Endothelial cell (in vitro differentiated cells): ENCODE measurements around the gene CHN2. TPM values are rescaled to one million over a fixed set of nuclear protein-coding genes. Genes with fewer than 3 reads are reported as not detected.

Experiments
- DNase-seq: peaks from one replicate; pipeline ENCODE4 v3.0.0; 2021; ENCODE audit warnings: low spot score
- H3K27ac Mint-ChIP-seq: one replicate; pipeline ENCODE4 v1.8.0; 2021; ENCODE audit warnings: mixed read lengths, inconsistent platforms; ENCODE audit not compliant: unreplicated experiment
- H3K27me3 Mint-ChIP-seq: one replicate; pipeline ENCODE4 v1.8.0; 2021; ENCODE audit warnings: mild to moderate bottlenecking, moderate library complexity, mixed read lengths, inconsistent platforms; ENCODE audit not compliant: unreplicated experiment
- H3K36me3 Mint-ChIP-seq: one replicate; pipeline ENCODE4 v1.8.0; 2021; ENCODE audit warnings: mild to moderate bottlenecking, low read depth, mixed read lengths, inconsistent platforms; ENCODE audit not compliant: unreplicated experiment
- H3K4me1 Mint-ChIP-seq: one replicate; pipeline ENCODE4 v1.8.0; 2021; ENCODE audit warnings: mild to moderate bottlenecking, mixed read lengths, inconsistent platforms; ENCODE audit not compliant: unreplicated experiment
- H3K4me3 Mint-ChIP-seq: one replicate; pipeline ENCODE4 v1.8.0; 2021; ENCODE audit warnings: mild to moderate bottlenecking, mixed read lengths, inconsistent platforms; ENCODE audit not compliant: unreplicated experiment
- H3K9me3 Mint-ChIP-seq: one replicate; pipeline ENCODE4 v1.8.0; 2021; ENCODE audit warnings: mixed read lengths, inconsistent platforms; ENCODE audit not compliant: unreplicated experiment
- CTCF ChIP-seq: fragments of 200-600 bp; sonication (generic); IDR thresholded peaks from one replicate; pipeline ENCODE4 v1.5.0; 2021; ENCODE audit warnings: antibody characterized with exemption; ENCODE audit not compliant: unreplicated experiment
- total RNA-seq: library from RNA; stranded (reverse); fragmentation: NEBNext Ultra II Directional; extraction: Animal tissue kit (Norgen Biotek cat#: 25700); gene quantifications from one replicate; pipeline ENCODE4 v1.2.1, GENCODE V29; 2021; ENCODE audit not compliant: unreplicated experiment

CHN2 gene
- total RNA-seq, 1 donor from 2014 or later = 3.4 TPM

DNA sequence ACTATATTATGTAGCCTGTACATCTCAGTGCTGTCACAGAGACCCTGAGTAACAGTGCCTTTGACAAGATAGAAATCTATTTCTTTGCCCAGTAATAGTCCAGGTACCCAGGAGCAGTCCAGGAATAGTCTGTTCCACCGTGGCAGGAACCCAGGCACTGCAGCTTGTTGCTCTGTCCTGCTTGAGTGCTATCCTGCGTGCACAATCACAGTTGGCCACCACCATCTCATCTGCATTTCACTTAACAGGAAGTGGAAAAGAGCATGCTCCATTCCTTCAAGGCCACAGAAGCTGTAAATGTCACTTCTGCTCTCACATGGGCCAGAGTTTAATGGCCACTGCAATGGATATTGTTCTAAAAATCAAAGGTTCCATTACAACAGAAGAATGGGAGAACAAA, 307.6 kb downstream of the CHN2 start:
- Mint-ChIP-seq H3K27me3 (no peaks in the 10 kb centered on the region), H3K27ac (no peak overlapping the region), H3K36me3 (no peaks in the 10 kb centered on the region), H3K4me3 (no peak overlapping the region), H3K9me3 (no peaks in the 10 kb centered on the region), H3K4me1 (peaks cover 15% of the 10 kb centered on the region)
- no peak for DNase-seq
- no peak for TF ChIP-seq CTCF

GRCh38 chr7:29505931-29506330, 311.4 kb downstream of the CHN2 start:
- no peak for DNase-seq
- no peak for TF ChIP-seq CTCF
- H3K27ac Mint-ChIP-seq = no peak overlapping the region
- no peak overlapping the region for H3K4me3 Mint-ChIP-seq
- H3K36me3 Mint-ChIP-seq = no peaks in the 10 kb centered on the region
- H3K4me1 Mint-ChIP-seq = peaks cover 24% of the 10 kb centered on the region
- H3K27me3 Mint-ChIP-seq = no peaks in the 10 kb centered on the region
- no peaks in the 10 kb centered on the region for H3K9me3 Mint-ChIP-seq

DNA sequence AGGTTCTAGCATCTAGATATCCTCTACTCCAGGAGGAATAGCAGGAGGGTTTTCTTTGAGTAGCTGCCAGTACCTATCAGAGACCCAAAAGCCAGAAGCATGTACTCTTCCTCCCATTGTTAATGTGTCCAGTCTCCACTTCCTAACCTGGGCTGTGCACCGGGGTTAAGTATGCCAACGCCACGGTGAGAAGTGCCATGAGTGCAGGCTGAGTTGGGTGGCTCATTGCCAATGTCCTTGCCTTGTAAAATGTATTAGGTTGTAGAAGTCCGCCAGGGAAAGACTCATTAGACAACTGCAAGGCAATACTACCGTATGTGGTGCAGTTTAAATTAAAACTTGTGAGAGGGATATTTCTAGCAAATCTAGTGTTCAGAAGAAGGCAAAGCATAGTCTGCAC, 314.0 kb downstream of the CHN2 start:
- Mint-ChIP-seq H3K36me3 (no peaks in the 10 kb centered on the region), H3K4me1 (peaks cover 23% of the 10 kb centered on the region), H3K27ac (no peak overlapping the region), H3K4me3 (no peak overlapping the region), H3K9me3 (no peaks in the 10 kb centered on the region), H3K27me3 (no peaks in the 10 kb centered on the region)
- TF ChIP-seq CTCF = no peak
- no peak for DNase-seq

- no peak for TF ChIP-seq CTCF
- DNase-seq = no peak
- H3K27ac Mint-ChIP-seq = no peak overlapping the region
- no peaks in the 10 kb centered on the region for H3K27me3 Mint-ChIP-seq
- H3K4me1 Mint-ChIP-seq = peaks cover 23% of the 10 kb centered on the region
- H3K4me3 Mint-ChIP-seq = no peak overlapping the region
- H3K9me3 Mint-ChIP-seq = no peaks in the 10 kb centered on the region
- no peaks in the 10 kb centered on the region for H3K36me3 Mint-ChIP-seq
These were observed 315.5 kb downstream of the CHN2 start for GRCh38 chr7:29510028-29510427.

GRCh38 chr7:29511337-29511736, 316.8 kb downstream of the CHN2 start:
- H3K36me3 Mint-ChIP-seq = no peaks in the 10 kb centered on the region
- DNase-seq = no peak
- H3K27me3 Mint-ChIP-seq = no peaks in the 10 kb centered on the region
- no peak overlapping the region for H3K27ac Mint-ChIP-seq
- no peak for TF ChIP-seq CTCF
- no peak overlapping the region for H3K4me3 Mint-ChIP-seq
- no peaks in the 10 kb centered on the region for H3K9me3 Mint-ChIP-seq
- H3K4me1 Mint-ChIP-seq = peaks cover 17% of the 10 kb centered on the region
